Naive thymus-derived CD4-positive, alpha-beta T cell (primary cell): ENCODE results near the gene TPH2. TPM values are rescaled to one million over a fixed set of nuclear protein-coding genes. Genes with fewer than 3 reads are reported as not detected.

Source experiments
- ATAC-seq: fragments of 150-1000 bp; cut with Tn5 transposase; 2 replicates; pipeline ENCODE4 v1.10.0; 2021; ENCODE audit warnings: mild to moderate bottlenecking, moderate library complexity
- CTCF ChIA-PET: fragments of 350-600 bp; sonication (Branson Sonifier 250); formaldehyde crosslinking; loops from one replicate; lab custom pipeline; 2021; ENCODE audit warnings: antibody characterized with exemption; lab: Charles Lee
- POLR2A ChIA-PET: fragments of 350-600 bp; sonication (Branson Sonifier 250); formaldehyde crosslinking; loops from one replicate; lab custom pipeline; 2021; ENCODE audit warnings: antibody characterized with exemption, inconsistent platforms; lab: Charles Lee
- DNase-seq, 9 donors: peaks; one replicate each; pipeline versions ENCODE4 v3.0.0 to v3.0.0-alpha.2; 2020 to 2022; ENCODE audit warnings: mixed read lengths in 1 of 9
- H3K27ac ChIP-seq: one replicate; pipeline ENCODE4 v1.7.0; 2013; ENCODE audit warnings: mild to moderate bottlenecking, low read depth, low read length, moderate library complexity
- H3K27me3 ChIP-seq, 2 donors: one replicate each; pipeline ENCODE4 v1.7.0; 2013; ENCODE audit warnings: low read length in 2 of 2, mild to moderate bottlenecking in 2 of 2, moderate library complexity in 2 of 2; ENCODE audit not compliant: control insufficient read depth in 2 of 2, insufficient read depth in 2 of 2
- H3K36me3 ChIP-seq, 3 experiments: 1 replicate in 2 of 3; 2 replicates in 1 of 3; pipeline ENCODE4 v1.7.0; 2013; ENCODE audit warnings: low read length in 3 of 3, mild to moderate bottlenecking in 3 of 3, moderate library complexity in 1 of 3; ENCODE audit not compliant: insufficient read depth in 3 of 3, control insufficient read depth in 2 of 3
- H3K4me1 ChIP-seq, 2 donors: one replicate each; pipeline ENCODE4 v1.7.0; 2013; ENCODE audit warnings: low read length in 2 of 2, mild to moderate bottlenecking in 2 of 2, moderate library complexity in 1 of 2; ENCODE audit not compliant: control insufficient read depth in 2 of 2, insufficient read depth in 2 of 2
- H3K4me3 ChIP-seq: 2 replicates; pipeline ENCODE4 v1.7.0; 2013; ENCODE audit warnings: mild to moderate bottlenecking, low read length
- H3K9me3 ChIP-seq, 3 experiments: 1 replicate in 2 of 3; 2 replicates in 1 of 3; pipeline ENCODE4 v1.7.0; 2013; ENCODE audit warnings: low read length in 3 of 3; ENCODE audit not compliant: control insufficient read depth in 2 of 3
- H3K27ac Mint-ChIP-seq, 9 donors: one replicate each; pipeline ENCODE4 v1.8.0; 2020 to 2022; ENCODE audit warnings: mixed read lengths in 9 of 9, mild to moderate bottlenecking in 8 of 9, moderate library complexity in 5 of 9, inconsistent platforms in 2 of 9
- H3K27me3 Mint-ChIP-seq, 5 donors: one replicate each; pipeline ENCODE4 v1.8.0; 2021 to 2022; ENCODE audit warnings: mixed read lengths in 5 of 5, mild to moderate bottlenecking in 1 of 5
- H3K36me3 Mint-ChIP-seq, 5 donors: one replicate each; pipeline ENCODE4 v1.8.0; 2020 to 2022; ENCODE audit warnings: mixed read lengths in 5 of 5, mild to moderate bottlenecking in 3 of 5, inconsistent platforms in 1 of 5
- H3K4me1 Mint-ChIP-seq, 7 donors: one replicate each; pipeline ENCODE4 v1.8.0; 2020 to 2022; ENCODE audit warnings: mixed read lengths in 7 of 7, mild to moderate bottlenecking in 3 of 7, inconsistent platforms in 1 of 7
- H3K4me3 Mint-ChIP-seq, 10 donors: one replicate each; pipeline ENCODE4 v1.8.0; 2020 to 2022; ENCODE audit warnings: mild to moderate bottlenecking in 10 of 10, mixed read lengths in 10 of 10, moderate library complexity in 6 of 10, inconsistent platforms in 2 of 10
- H3K9me3 Mint-ChIP-seq, 11 donors: one replicate each; pipeline ENCODE4 v1.8.0; 2020 to 2022; ENCODE audit warnings: mixed read lengths in 11 of 11, mild to moderate bottlenecking in 4 of 11, inconsistent platforms in 1 of 11, moderate library complexity in 1 of 11
- intact Hi-C, 2 donors: fragments of 100-400 bp; cut with micrococcal nuclease; formaldehyde crosslinking; loops; one replicate each; pipeline ENCODE4 v1.15.1; 2023
- polyA plus RNA-seq, 2 donors: library from polyadenylated mRNA; unstranded; fragments of 300-500 nt; fragmentation: Illumina TruSeq; gene quantifications; one replicate each; pipeline ENCODE4 v1.2.3, GENCODE V29; 2021
- total RNA-seq, 6 experiments: library from RNA in 5 of 6; stranded (reverse) in 5 of 6; gene quantifications; 1 replicate in 5 of 6; 2 replicates in 1 of 6; pipeline ENCODE4 v1.2.3 and lab custom pipeline; 2021 to 2026

The TPH2 gene
- total and polyA plus RNA-seq, 7 experiments from 2014 or later = 0.16 TPM; not detected in 6

DNA sequence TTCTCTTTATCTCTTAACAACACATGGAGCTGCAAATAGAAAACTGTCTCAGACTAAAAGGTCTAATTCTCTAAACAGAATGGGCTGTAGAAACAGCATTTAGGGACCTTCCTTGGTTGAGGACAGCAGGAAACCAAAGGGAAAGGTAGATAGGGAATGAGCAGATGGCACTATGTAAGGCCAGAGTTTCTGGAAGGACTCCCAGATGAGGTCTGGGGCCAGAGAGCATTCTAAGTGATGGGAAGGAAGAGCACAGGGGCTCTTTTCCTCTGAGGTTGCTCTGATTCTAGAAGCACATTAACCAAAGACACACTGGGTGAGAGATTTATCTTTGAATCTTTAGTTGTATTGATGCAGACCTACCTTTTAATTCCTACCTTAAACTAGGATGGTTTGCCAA, 79.4 kb downstream of the TPH2 start:
- Mint-ChIP-seq H3K4me1 (no peaks in the 10 kb centered on the region), H3K27ac (no peak overlapping the region), H3K4me3 (no peak overlapping the region), H3K36me3 (no peaks in the 10 kb centered on the region), H3K9me3 (no peaks in the 10 kb centered on the region), H3K27me3 (peaks cover 12 to 28% (median 22%) of the 10 kb centered on the region in 5 donors)
- ChIA-PET POLR2A (no interaction called here), CTCF (no interaction called here)
- no peak overlapping the region for H3K4me3 ChIP-seq
- H3K4me1 ChIP-seq = no peaks in the 10 kb centered on the region
- no peaks in the 10 kb centered on the region for H3K27me3 ChIP-seq
- DNase-seq (no peak), ATAC-seq (no peak)
- H3K27ac ChIP-seq = no peak overlapping the region
- H3K9me3 ChIP-seq = no peaks in the 10 kb centered on the region
- no peaks in the 10 kb centered on the region for H3K36me3 ChIP-seq
- intact Hi-C loops = loop anchor here in 1 of 2 donors (10.0 kb wide), 1 partner anchor 327 kb away; no protein-coding TSS in a partner anchor

DNA sequence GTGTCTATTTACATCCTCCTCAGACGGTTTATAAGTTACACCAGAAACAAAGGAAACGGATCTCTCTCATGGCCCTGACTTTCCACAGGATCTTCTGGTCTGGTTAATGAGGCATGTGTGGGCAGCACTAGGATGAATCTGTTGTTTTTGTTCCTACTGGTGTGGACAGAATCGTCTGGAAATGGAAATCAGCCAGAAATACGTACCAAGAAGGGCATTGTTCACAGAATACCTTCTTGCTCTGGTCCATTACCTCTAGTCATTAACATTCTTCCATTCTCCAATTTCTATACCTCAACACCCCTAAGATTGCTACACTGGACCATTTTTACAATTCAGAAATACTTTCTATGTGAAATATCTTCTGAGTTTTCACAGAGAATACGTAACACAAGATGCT, 86.0 kb downstream of the TPH2 start:
- H3K27ac ChIP-seq = no peak overlapping the region
- no peak overlapping the region for H3K27ac Mint-ChIP-seq
- H3K27me3 ChIP-seq = no peaks in the 10 kb centered on the region
- H3K9me3 Mint-ChIP-seq = no peaks in the 10 kb centered on the region
- CTCF ChIA-PET = no interaction called here
- POLR2A ChIA-PET = no interaction called here
- H3K9me3 ChIP-seq = no peaks in the 10 kb centered on the region
- no peak overlapping the region for H3K4me3 Mint-ChIP-seq
- no peak for ATAC-seq
- no peak for DNase-seq
- H3K36me3 Mint-ChIP-seq = no peaks in the 10 kb centered on the region
- no peaks in the 10 kb centered on the region for H3K4me1 ChIP-seq
- H3K27me3 Mint-ChIP-seq = peaks cover 0 to 27% (median 17%) of the 10 kb centered on the region in 5 donors
- H3K4me3 ChIP-seq = no peak overlapping the region
- H3K36me3 ChIP-seq = no peaks in the 10 kb centered on the region
- intact Hi-C loops = no loop called here
- H3K4me1 Mint-ChIP-seq = no peaks in the 10 kb centered on the region

GRCh38 chr12:72025524-72025923, 86.9 kb downstream of the TPH2 start:
- Histone ChIP-seq H3K27ac (no peak overlapping the region), H3K4me1 (no peaks in the 10 kb centered on the region), H3K27me3 (no peaks in the 10 kb centered on the region), H3K36me3 (no peaks in the 10 kb centered on the region), H3K4me3 (no peak overlapping the region), H3K9me3 (no peaks in the 10 kb centered on the region)
- ATAC-seq = no peak
- no peak for DNase-seq
- H3K27me3 Mint-ChIP-seq = peaks cover 1 to 22% (median 12%) of the 10 kb centered on the region in 5 donors
- CTCF ChIA-PET = interaction anchor here (1.6 kb wide), 1 partner anchor 8 kb away, joined by 4 read pairs; no protein-coding TSS in a partner anchor
- H3K36me3 Mint-ChIP-seq = no peaks in the 10 kb centered on the region
- H3K4me3 Mint-ChIP-seq = no peak overlapping the region
- intact Hi-C loops = no loop called here
- H3K4me1 Mint-ChIP-seq = no peaks in the 10 kb centered on the region
- POLR2A ChIA-PET = no interaction called here
- H3K9me3 Mint-ChIP-seq = no peaks in the 10 kb centered on the region
- H3K27ac Mint-ChIP-seq = no peak overlapping the region

GRCh38 chr12:72028966-72029365, 90.3 kb downstream of the TPH2 start:
- intact Hi-C loops = no loop called here
- POLR2A ChIA-PET = no interaction called here
- H3K4me1 Mint-ChIP-seq = no peaks in the 10 kb centered on the region

GRCh38 chr12:72030277-72030676, 91.6 kb downstream of the TPH2 start:
- Histone ChIP-seq H3K4me1 (no peaks in the 10 kb centered on the region), H3K4me3 (no peak overlapping the region), H3K27me3 (no peaks in the 10 kb centered on the region), H3K36me3 (no peaks in the 10 kb centered on the region), H3K9me3 (no peaks in the 10 kb centered on the region), H3K27ac (no peak overlapping the region)
- Mint-ChIP-seq H3K36me3 (no peaks in the 10 kb centered on the region), H3K4me3 (no peak overlapping the region), H3K27me3 (peaks cover 11 to 29% (median 27%) of the 10 kb centered on the region in 5 donors), H3K9me3 (no peaks in the 10 kb centered on the region), H3K27ac (no peak overlapping the region), H3K4me1 (no peaks in the 10 kb centered on the region)
- POLR2A ChIA-PET = no interaction called here
- CTCF ChIA-PET = no interaction called here
- ATAC-seq (no peak), DNase-seq (no peak)
- intact Hi-C loops = no loop called here

More at GRCh38 chr12:72028966-72029365, 90.3 kb downstream of the TPH2 start:
- no peaks in the 10 kb centered on the region for H3K9me3 Mint-ChIP-seq
- H3K36me3 Mint-ChIP-seq = no peaks in the 10 kb centered on the region
- no peak for DNase-seq
- CTCF ChIA-PET = no interaction called here
- Histone ChIP-seq H3K9me3 (no peaks in the 10 kb centered on the region), H3K4me1 (no peaks in the 10 kb centered on the region), H3K27me3 (no peaks in the 10 kb centered on the region), H3K27ac (no peak overlapping the region), H3K36me3 (no peaks in the 10 kb centered on the region), H3K4me3 (no peak overlapping the region)
- no peak for ATAC-seq
- peaks cover 9 to 27% (median 24%) of the 10 kb centered on the region in 5 donors for H3K27me3 Mint-ChIP-seq
- no peak overlapping the region for H3K27ac Mint-ChIP-seq
- no peak overlapping the region for H3K4me3 Mint-ChIP-seq

DNA sequence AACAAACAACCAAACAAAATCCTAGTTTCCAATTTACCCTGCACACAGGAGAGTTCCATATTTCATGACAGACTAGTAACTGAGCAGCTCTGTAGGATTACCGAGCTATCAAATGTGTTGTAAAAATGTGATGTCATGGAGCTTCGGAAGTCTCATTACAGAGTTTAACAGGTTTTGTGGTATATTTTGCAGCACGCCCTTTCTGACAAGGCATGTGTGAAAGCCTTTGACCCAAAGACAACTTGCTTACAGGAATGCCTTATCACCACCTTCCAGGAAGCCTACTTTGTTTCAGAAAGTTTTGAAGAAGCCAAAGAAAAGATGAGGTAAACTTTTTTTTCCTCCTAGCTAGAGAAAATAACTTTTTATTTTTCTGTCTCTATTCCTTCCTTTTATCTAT, 92.4 kb downstream of the TPH2 start:
- no peaks in the 10 kb centered on the region for H3K9me3 ChIP-seq
- intact Hi-C loops = no loop called here
- ChIA-PET CTCF (no interaction called here), POLR2A (no interaction called here)
- no peak overlapping the region for H3K4me3 ChIP-seq
- no peaks in the 10 kb centered on the region for H3K4me1 ChIP-seq
- no peaks in the 10 kb centered on the region for H3K36me3 Mint-ChIP-seq
- peaks cover 15 to 34% (median 32%) of the 10 kb centered on the region in 5 donors for H3K27me3 Mint-ChIP-seq
- no peaks in the 10 kb centered on the region for H3K4me1 Mint-ChIP-seq
- no peaks in the 10 kb centered on the region for H3K36me3 ChIP-seq
- H3K9me3 Mint-ChIP-seq = no peaks in the 10 kb centered on the region
- DNase-seq (no peak), ATAC-seq (no peak)
- H3K27me3 ChIP-seq = no peaks in the 10 kb centered on the region
- no peak overlapping the region for H3K27ac Mint-ChIP-seq
- no peak overlapping the region for H3K27ac ChIP-seq
- H3K4me3 Mint-ChIP-seq = no peak overlapping the region

DNA sequence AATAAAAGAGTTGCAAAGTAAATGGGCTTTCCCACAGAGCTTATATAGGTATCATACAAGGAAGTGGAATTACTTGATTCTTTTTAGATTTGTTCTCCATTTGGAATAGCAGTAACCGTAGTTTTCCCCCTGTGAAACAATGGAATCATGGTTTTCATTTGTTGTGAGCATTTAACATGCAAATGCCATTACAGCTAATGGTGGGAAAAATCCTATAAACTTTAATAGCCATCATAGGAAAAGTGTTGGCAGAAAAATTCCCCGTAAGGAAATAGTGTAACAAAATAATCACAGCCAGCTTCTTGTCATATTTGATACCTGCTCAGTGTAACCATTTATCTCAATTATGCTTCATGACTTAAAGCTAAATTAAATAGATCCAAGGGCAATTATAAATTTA, 95.3 kb downstream of the TPH2 start:
- POLR2A ChIA-PET = no interaction called here
- Mint-ChIP-seq H3K27me3 (peaks cover 13 to 30% (median 25%) of the 10 kb centered on the region in 5 donors), H3K9me3 (peaks cover 0 to 2% (median 0%) of the 10 kb centered on the region in 11 donors), H3K4me3 (no peak overlapping the region), H3K36me3 (no peaks in the 10 kb centered on the region), H3K4me1 (no peaks in the 10 kb centered on the region), H3K27ac (no peak overlapping the region)
- H3K36me3 ChIP-seq = no peaks in the 10 kb centered on the region
- CTCF ChIA-PET = no interaction called here
- DNase-seq (no peak), ATAC-seq (no peak)
- intact Hi-C loops = no loop called here
- no peak overlapping the region for H3K27ac ChIP-seq
- H3K4me1 ChIP-seq = no peaks in the 10 kb centered on the region
- no peaks in the 10 kb centered on the region for H3K27me3 ChIP-seq
- H3K9me3 ChIP-seq = no peaks in the 10 kb centered on the region
- H3K4me3 ChIP-seq = no peak overlapping the region
